Natural killer cell (primary cell): ENCODE data around the gene IGFBPL1. TPM values are rescaled to one million over a fixed set of nuclear protein-coding genes. Genes with fewer than 3 reads are reported as not detected.
A peak's percentile ranks its signal among the peaks of the same experiment; 100 is the strongest.

ENCODE experiments used
- ATAC-seq, 3 donors: fragments of 150-1000 bp in 2 of 3; fragments of 200-7000 bp in 1 of 3; cut with Tn5 transposase; 1 replicate in 1 of 3; 2 replicates in 2 of 3; pipeline ENCODE4 v1.10.0; 2021; ENCODE audit warnings: mild to moderate bottlenecking in 2 of 3, moderate library complexity in 2 of 3
- DNase-seq, 2 donors: peaks; one replicate each; pipeline versions ENCODE4 v3.0.0 to v3.0.0-alpha.2; 2013 to 2021; ENCODE audit warnings: mixed read lengths in 1 of 2
- H3K27ac ChIP-seq: one replicate; pipeline ENCODE4 v1.5.1; 2013; ENCODE audit warnings: mild to moderate bottlenecking, low read length
- H3K27me3 ChIP-seq: one replicate; pipeline ENCODE4 v1.6.1; 2013; ENCODE audit warnings: low read length; ENCODE audit not compliant: control insufficient read depth, insufficient read depth
- H3K36me3 ChIP-seq: one replicate; pipeline ENCODE4 v1.6.1; 2013; ENCODE audit warnings: low read length; ENCODE audit not compliant: control insufficient read depth, insufficient read depth
- H3K4me1 ChIP-seq: one replicate; pipeline ENCODE4 v1.6.1; 2013; ENCODE audit warnings: low read length; ENCODE audit not compliant: control insufficient read depth, insufficient read depth
- H3K4me3 ChIP-seq: one replicate; pipeline ENCODE4 v1.5.1; 2013; ENCODE audit warnings: low read length
- H3K9me3 ChIP-seq: one replicate; pipeline ENCODE4 v1.6.1; 2013; ENCODE audit warnings: low read length; ENCODE audit not compliant: control insufficient read depth, insufficient read depth
- H3K27ac Mint-ChIP-seq, 2 donors: one replicate each; pipeline ENCODE4 v1.8.0; 2022; ENCODE audit warnings: mild to moderate bottlenecking in 2 of 2, mixed read lengths in 2 of 2, moderate library complexity in 1 of 2
- H3K27me3 Mint-ChIP-seq, 2 donors: one replicate each; pipeline ENCODE4 v1.8.0; 2022; ENCODE audit warnings: low read depth in 2 of 2, mixed read lengths in 2 of 2
- H3K36me3 Mint-ChIP-seq: one replicate; pipeline ENCODE4 v1.8.0; 2022; ENCODE audit warnings: mixed read lengths
- H3K4me1 Mint-ChIP-seq, 2 donors: one replicate each; pipeline ENCODE4 v1.8.0; 2022; ENCODE audit warnings: mixed read lengths in 2 of 2
- H3K4me3 Mint-ChIP-seq: one replicate; pipeline ENCODE4 v1.8.0; 2022; ENCODE audit warnings: mild to moderate bottlenecking, moderate library complexity, mixed read lengths
- H3K9me3 Mint-ChIP-seq, 2 donors: one replicate each; pipeline ENCODE4 v1.8.0; 2022; ENCODE audit warnings: mixed read lengths in 2 of 2
- WGBS: methylation state at CpG from one replicate; pipeline ENCODE4 v1.1.7; 2013; ENCODE audit warnings: missing lambda C conversion rate; ENCODE audit not compliant: insufficient coverage; 5-methylcytosine and 5-hydroxymethylcytosine counted together
- intact Hi-C: fragments of 100-400 bp; cut with micrococcal nuclease; formaldehyde crosslinking; loops from one replicate; pipeline ENCODE4 v1.14.2; 2022
- total RNA-seq, 4 donors: library from RNA; stranded (reverse); fragments of 120-200 nt in 1 of 4; gene quantifications; one replicate each; pipeline versions ENCODE4 v1.2.3 to v1.2.4, GENCODE V29; 2013 to 2022
- TF ChIP-seq, protein P1 (sequence below): fragments of 200-600 bp; IDR thresholded peaks from one replicate; pipeline ENCODE4 v1.8.0; 2022; ENCODE audit warnings: antibody characterized with exemption

The IGFBPL1 gene
- total RNA-seq, 3 donors from 2014 or later (not counting 1 experiment from before 2014, with no cell fraction given), result not detected

- H3K27ac Mint-ChIP-seq, result no peak overlapping the region
- no peaks in the 10 kb centered on the region for H3K4me1 Mint-ChIP-seq
- Histone ChIP-seq H3K4me1 (no peaks in the 10 kb centered on the region), H3K27ac (no peak overlapping the region), H3K9me3 (no peaks in the 10 kb centered on the region), H3K27me3 (no peaks in the 10 kb centered on the region), H3K36me3 (no peaks in the 10 kb centered on the region), H3K4me3 (no peak overlapping the region)
- no peaks in the 10 kb centered on the region for H3K36me3 Mint-ChIP-seq
- TF ChIP-seq, protein P1, sequence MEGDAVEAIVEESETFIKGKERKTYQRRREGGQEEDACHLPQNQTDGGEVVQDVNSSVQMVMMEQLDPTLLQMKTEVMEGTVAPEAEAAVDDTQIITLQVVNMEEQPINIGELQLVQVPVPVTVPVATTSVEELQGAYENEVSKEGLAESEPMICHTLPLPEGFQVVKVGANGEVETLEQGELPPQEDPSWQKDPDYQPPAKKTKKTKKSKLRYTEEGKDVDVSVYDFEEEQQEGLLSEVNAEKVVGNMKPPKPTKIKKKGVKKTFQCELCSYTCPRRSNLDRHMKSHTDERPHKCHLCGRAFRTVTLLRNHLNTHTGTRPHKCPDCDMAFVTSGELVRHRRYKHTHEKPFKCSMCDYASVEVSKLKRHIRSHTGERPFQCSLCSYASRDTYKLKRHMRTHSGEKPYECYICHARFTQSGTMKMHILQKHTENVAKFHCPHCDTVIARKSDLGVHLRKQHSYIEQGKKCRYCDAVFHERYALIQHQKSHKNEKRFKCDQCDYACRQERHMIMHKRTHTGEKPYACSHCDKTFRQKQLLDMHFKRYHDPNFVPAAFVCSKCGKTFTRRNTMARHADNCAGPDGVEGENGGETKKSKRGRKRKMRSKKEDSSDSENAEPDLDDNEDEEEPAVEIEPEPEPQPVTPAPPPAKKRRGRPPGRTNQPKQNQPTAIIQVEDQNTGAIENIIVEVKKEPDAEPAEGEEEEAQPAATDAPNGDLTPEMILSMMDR, result no peak
- DNase-seq (no peak), ATAC-seq (no peak)
- no peaks in the 10 kb centered on the region for H3K9me3 Mint-ChIP-seq
- intact Hi-C loops, result no loop called here
- WGBS, result 86% methylated on average over 2 of the region's 3 CpGs
- H3K4me3 Mint-ChIP-seq, result no peak overlapping the region
- peaks cover 20 to 42% of the 10 kb centered on the region in 2 donors for H3K27me3 Mint-ChIP-seq
These were observed 50.6 kb downstream of the IGFBPL1 start for GRCh38 chr9:38373679-38374078.

DNA sequence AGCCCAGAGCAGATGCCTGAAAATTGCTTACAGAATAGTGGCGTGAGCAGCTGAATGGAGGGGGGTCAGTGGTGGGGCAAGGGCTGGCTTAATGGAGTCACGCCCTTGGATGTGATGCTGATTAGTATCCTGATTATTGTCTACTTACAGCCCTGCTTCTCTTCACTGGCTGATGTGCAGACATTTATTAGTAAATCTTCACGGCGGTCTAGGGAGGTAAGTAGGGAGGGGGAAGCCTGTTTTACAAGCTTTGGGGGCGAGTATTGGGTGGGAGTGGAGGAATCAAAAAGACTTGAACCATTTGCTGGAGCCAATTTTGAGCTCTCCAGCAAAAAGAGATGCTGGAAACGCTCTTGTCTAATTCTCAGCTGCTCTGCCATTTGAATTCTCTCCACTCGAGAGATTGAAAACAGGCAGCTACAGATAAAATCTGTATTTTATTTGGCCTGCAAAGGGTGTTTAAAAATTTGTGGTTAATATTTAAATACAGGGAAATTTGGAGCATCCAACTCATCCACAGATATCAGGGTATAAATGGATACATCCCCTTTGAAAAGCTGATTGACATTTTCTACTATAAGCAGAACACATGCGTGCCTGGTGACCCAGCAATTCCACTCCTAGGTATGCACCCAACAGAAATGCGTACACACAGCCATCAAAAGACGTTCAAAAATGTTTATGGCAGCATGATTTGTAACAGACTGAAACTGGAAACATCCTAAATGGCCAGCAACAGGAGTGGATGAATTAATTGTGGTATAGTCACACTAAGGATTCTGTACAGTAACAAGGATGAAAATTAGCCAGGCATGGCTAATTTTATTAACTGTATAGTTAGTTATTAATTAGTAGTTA lies 51.3 kb downstream of the IGFBPL1 start:
- 84% methylated on average over 10 of the region's 10 CpGs for WGBS

DNA sequence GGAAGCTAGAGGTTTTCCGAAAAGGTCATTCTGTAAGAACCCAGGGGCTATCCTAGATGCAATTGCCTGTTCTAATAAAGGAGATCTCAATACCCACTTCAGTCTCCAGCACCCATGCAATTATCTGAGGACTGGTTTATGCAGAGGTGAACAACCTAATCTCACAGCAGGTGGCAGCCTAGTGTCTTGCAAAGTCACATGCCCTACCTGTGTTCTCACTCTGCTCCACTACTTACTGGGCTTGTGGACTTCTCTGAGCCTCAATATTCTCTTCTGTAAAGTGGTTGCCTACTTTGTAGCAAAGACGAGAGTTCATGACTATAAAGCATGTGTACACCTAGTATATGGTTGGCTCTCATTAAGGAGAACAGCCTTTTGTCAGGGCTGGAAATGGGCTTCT lies 52.8 kb downstream of the IGFBPL1 start:
- H3K4me3 Mint-ChIP-seq, result no peak overlapping the region
- Histone ChIP-seq H3K27ac (no peak overlapping the region), H3K9me3 (no peaks in the 10 kb centered on the region), H3K36me3 (no peaks in the 10 kb centered on the region), H3K4me1 (no peaks in the 10 kb centered on the region), H3K4me3 (no peak overlapping the region), H3K27me3 (no peaks in the 10 kb centered on the region)
- DNase-seq (peak in 1 of 2 donors; percentile 57), ATAC-seq (peak in 1 of 3 donors; percentile 60)
- TF ChIP-seq, protein P1, result no peak
- no peaks in the 10 kb centered on the region for H3K9me3 Mint-ChIP-seq
- intact Hi-C loops, result no loop called here
- peaks cover 20 to 42% of the 10 kb centered on the region in 2 donors for H3K27me3 Mint-ChIP-seq
- no peaks in the 10 kb centered on the region for H3K4me1 Mint-ChIP-seq
- no peak overlapping the region for H3K27ac Mint-ChIP-seq
- H3K36me3 Mint-ChIP-seq, result no peaks in the 10 kb centered on the region
- 88% methylated on average over 2 of the region's 2 CpGs for WGBS

More for the DNA sequence above, 51.3 kb downstream of the IGFBPL1 start:
- DNase-seq (no peak), ATAC-seq (no peak)
- Histone ChIP-seq H3K27me3 (no peaks in the 10 kb centered on the region), H3K4me3 (no peak overlapping the region), H3K36me3 (no peaks in the 10 kb centered on the region), H3K4me1 (no peaks in the 10 kb centered on the region), H3K27ac (no peak overlapping the region), H3K9me3 (no peaks in the 10 kb centered on the region)
- Mint-ChIP-seq H3K27me3 (peaks cover 20 to 42% of the 10 kb centered on the region in 2 donors), H3K36me3 (no peaks in the 10 kb centered on the region), H3K27ac (no peak overlapping the region), H3K4me3 (no peak overlapping the region), H3K4me1 (no peaks in the 10 kb centered on the region), H3K9me3 (no peaks in the 10 kb centered on the region)
- TF ChIP-seq, protein P1, result no peak
- intact Hi-C loops, result no loop called here
